Heart left ventricle (tissue), 13 donors: ENCODE results near the gene SUGCT.
"Not testable (repeated sequence)": the region's sequence is repeated elsewhere in the genome, so short reads cannot be mapped to it uniquely, and the experiment has no call there.

Experiments
- POLR2A ChIP-seq, 2 donors: fragments of 450-650 bp; IDR thresholded peaks; one replicate each; pipeline ENCODE4 v1.6.1; 2017; ENCODE audit warnings: antibody characterized with exemption in 2 of 2, mild to moderate bottlenecking in 2 of 2, moderate library complexity in 2 of 2
- TF ChIP-seq, protein P1 (sequence below), 12 donors: fragments of 200-600 bp; sonication (generic) in 4 of 12; IDR thresholded peaks; one replicate each; pipeline versions ENCODE4 v1.5.0 to v1.8.0; 2018 to 2022; ENCODE audit warnings: antibody characterized with exemption in 12 of 12, mild to moderate bottlenecking in 5 of 12
- donor health status: ischemic (EF 13 %, LVEDD 7.1; RV severe dilation, severe dysfunction).
- donor health status: DM: no; HTN: yes; CAD: no.
- donor health status: DM: no; HTN: no; CAD: no.
- donor health status: ischemic (EF 25% LVEDD 6.9; RV normal size, moderate dysfunction).
- donor health status: ischemic (EF 25% LVEDD 5.7; RV mildly dilated, moderate dysfunction).
- donor health status: ischemic (EF 35%, LVEDD 5.7; RV mildly dilated, moderate dysfunction).
- donor health status: nonischemic (EF 11% LVEDD 7.7; RV severe dilation, severe dysfunction).
- donor health status: DM: yes; HTN: yes; CAD: no.
- donor health status: PGD.
- donor health status: ischemic (EF 29% LVEDD 5.4; RV normal size, mild dysfunction).
- donor health status: nonischemic (EF 23%, LVEDD 6.1; RV moderate dilation, normal function).

DNA sequence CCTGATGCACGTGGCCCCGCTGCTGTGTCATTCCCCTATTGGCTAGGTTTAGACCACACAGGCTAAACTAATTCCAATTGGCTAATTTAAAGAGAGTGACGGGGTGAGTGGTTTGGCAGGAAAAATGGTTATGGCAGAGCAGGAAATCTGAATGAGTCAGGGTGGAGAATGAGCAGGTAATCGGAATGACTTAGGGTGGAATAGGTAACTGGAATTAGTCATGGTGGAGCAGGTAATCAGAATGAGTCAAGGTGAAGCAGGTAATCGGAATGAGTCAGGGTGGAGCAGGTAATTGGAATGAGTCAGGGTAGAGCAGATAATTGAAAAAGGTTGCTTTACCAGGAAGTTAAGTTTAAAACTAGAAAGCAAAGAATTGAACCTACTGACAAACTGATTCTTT is 7.1 kb downstream of the SUGCT start:
- TF ChIP-seq, protein P1, sequence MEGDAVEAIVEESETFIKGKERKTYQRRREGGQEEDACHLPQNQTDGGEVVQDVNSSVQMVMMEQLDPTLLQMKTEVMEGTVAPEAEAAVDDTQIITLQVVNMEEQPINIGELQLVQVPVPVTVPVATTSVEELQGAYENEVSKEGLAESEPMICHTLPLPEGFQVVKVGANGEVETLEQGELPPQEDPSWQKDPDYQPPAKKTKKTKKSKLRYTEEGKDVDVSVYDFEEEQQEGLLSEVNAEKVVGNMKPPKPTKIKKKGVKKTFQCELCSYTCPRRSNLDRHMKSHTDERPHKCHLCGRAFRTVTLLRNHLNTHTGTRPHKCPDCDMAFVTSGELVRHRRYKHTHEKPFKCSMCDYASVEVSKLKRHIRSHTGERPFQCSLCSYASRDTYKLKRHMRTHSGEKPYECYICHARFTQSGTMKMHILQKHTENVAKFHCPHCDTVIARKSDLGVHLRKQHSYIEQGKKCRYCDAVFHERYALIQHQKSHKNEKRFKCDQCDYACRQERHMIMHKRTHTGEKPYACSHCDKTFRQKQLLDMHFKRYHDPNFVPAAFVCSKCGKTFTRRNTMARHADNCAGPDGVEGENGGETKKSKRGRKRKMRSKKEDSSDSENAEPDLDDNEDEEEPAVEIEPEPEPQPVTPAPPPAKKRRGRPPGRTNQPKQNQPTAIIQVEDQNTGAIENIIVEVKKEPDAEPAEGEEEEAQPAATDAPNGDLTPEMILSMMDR (IDR thresholded peaks at IDR 0.05) = not testable (repeated sequence)
- not testable (repeated sequence) for TF ChIP-seq POLR2A (IDR thresholded peaks at IDR 0.05)
